ENCODE data around the gene MKRN2OS.
A peak's percentile ranks its signal among the peaks of the same experiment; 100 is the strongest.

MKRN2OS gene

DNA sequence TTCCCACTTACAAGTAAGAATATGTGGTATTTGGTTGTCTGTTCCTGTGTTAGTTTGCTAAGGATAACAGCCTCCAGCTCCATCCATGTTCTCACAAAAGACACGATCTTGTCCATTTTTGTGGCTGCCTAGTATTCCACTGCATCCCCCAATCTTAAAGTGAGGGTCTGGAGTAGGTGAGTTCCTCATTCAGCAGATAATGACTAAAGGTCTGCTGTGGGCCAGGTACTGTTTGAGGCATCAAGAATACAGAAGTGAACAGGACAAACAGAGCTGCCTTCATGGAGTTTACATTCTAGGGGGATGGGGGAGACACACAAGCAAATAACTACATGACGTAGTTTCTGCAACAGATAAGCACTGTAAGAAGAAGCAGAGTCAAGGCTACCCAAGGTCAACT, 24.3 kb downstream of the MKRN2OS start:
- ChIA-PET POLR2A (no interaction called here), CTCF (no interaction called here)
- H3K36me3 ChIP-seq (ENCODE audit: control insufficient read depth in 2 of 2, insufficient read depth in 1 of 2, low read length in 2 of 2), result peaks cover 9 to 43% of the 10 kb centered on the region in 2 experiments; a peak in 2 of 3 replicates
- H3K4me1 ChIP-seq (ENCODE audit: control insufficient read depth, insufficient read depth, low read length), result peaks cover 5% of the 10 kb centered on the region
- H3K4me3 ChIP-seq (ENCODE audit: low read depth, low read length), result no peak overlapping the region
- TF ChIP-seq, protein P1, sequence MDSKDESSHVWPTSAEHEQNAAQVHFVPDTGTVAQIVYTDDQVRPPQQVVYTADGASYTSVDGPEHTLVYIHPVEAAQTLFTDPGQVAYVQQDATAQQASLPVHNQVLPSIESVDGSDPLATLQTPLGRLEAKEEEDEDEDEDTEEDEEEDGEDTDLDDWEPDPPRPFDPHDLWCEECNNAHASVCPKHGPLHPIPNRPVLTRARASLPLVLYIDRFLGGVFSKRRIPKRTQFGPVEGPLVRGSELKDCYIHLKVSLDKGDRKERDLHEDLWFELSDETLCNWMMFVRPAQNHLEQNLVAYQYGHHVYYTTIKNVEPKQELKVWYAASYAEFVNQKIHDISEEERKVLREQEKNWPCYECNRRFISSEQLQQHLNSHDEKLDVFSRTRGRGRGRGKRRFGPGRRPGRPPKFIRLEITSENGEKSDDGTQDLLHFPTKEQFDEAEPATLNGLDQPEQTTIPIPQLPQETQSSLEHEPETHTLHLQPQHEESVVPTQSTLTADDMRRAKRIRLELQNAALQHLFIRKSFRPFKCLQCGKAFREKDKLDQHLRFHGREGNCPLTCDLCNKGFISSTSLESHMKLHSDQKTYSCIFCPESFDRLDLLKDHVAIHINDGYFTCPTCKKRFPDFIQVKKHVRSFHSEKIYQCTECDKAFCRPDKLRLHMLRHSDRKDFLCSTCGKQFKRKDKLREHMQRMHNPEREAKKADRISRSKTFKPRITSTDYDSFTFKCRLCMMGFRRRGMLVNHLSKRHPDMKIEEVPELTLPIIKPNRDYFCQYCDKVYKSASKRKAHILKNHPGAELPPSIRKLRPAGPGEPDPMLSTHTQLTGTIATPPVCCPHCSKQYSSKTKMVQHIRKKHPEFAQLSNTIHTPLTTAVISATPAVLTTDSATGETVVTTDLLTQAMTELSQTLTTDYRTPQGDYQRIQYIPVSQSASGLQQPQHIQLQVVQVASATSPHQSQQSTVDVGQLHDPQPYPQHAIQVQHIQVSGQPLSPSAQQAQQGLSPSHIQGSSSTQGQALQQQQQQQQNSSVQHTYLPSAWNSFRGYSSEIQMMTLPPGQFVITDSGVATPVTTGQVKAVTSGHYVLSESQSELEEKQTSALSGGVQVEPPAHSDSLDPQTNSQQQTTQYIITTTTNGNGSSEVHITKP (tag by site-specific recombination; IDR thresholded peaks at IDR 0.05), result no peak
- TF ChIP-seq ZIC2 (tag by site-specific recombination; IDR thresholded peaks at IDR 0.05) (no peak), ZBTB7A (tag by site-specific recombination; IDR thresholded peaks at IDR 0.05; ENCODE audit: low read depth) (no peak), ZNF10 (tag by site-specific recombination; IDR thresholded peaks at IDR 0.05) (no peak), ZNF214 (tag by site-specific recombination; IDR thresholded peaks at IDR 0.05; ENCODE audit: borderline replicate concordance) (no peak), ZNF274 (IDR thresholded peaks at IDR 0.05; ENCODE audit: low read length) (no peak), ZNF274 (tag by site-specific recombination; IDR thresholded peaks at IDR 0.05; ENCODE audit: borderline replicate concordance) (no peak), MZF1 (tag by site-specific recombination; IDR thresholded peaks at IDR 0.05; ENCODE audit: borderline replicate concordance) (peak; percentile 60; the same call in 1 of the 2 replicates), ZNF146 (tag by site-specific recombination; IDR thresholded peaks at IDR 0.05) (peak; percentile 91)
- H3K27ac ChIP-seq (ENCODE audit: extremely low read depth, low read depth, low read length), result no peak overlapping the region
- H3K9me3 ChIP-seq (ENCODE audit: control insufficient read depth, insufficient read depth, low read depth, low read length), result no peaks in the 10 kb centered on the region

GRCh38 chr3:12518261-12519028, 26.9 kb downstream of the MKRN2OS start:
- peaks cover 5% of the 10 kb centered on the region for H3K4me1 ChIP-seq (ENCODE audit: control insufficient read depth, insufficient read depth, low read length)
- H3K27ac ChIP-seq (ENCODE audit: extremely low read depth, low read depth, low read length), result no peak overlapping the region
- no peaks in the 10 kb centered on the region for H3K9me3 ChIP-seq (ENCODE audit: control insufficient read depth, insufficient read depth, low read depth, low read length)
- ChIA-PET POLR2A (no interaction called here), CTCF (interaction anchor here (0.6 kb wide), 2 partner anchors 22 kb away, joined by 4 to 5 read pairs; no protein-coding TSS in a partner anchor)
- H3K4me3 ChIP-seq (ENCODE audit: low read depth, low read length), result no peak overlapping the region
- H3K36me3 ChIP-seq (ENCODE audit: control insufficient read depth in 2 of 2, insufficient read depth in 1 of 2, low read length in 2 of 2), result peaks cover 5 to 31% of the 10 kb centered on the region in 2 experiments; a peak in 2 of 3 replicates
- TF ChIP-seq, protein P2, sequence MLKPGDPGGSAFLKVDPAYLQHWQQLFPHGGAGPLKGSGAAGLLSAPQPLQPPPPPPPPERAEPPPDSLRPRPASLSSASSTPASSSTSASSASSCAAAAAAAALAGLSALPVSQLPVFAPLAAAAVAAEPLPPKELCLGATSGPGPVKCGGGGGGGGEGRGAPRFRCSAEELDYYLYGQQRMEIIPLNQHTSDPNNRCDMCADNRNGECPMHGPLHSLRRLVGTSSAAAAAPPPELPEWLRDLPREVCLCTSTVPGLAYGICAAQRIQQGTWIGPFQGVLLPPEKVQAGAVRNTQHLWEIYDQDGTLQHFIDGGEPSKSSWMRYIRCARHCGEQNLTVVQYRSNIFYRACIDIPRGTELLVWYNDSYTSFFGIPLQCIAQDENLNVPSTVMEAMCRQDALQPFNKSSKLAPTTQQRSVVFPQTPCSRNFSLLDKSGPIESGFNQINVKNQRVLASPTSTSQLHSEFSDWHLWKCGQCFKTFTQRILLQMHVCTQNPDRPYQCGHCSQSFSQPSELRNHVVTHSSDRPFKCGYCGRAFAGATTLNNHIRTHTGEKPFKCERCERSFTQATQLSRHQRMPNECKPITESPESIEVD (tag by site-specific recombination; IDR thresholded peaks at IDR 0.05), result peak; percentile 15; the same call in 1 of the 2 replicates
- TF ChIP-seq ZIC2 (tag by site-specific recombination; IDR thresholded peaks at IDR 0.05), result no peak
- TF ChIP-seq ZNF10 (tag by site-specific recombination; IDR thresholded peaks at IDR 0.05), result no peak
- no peak for TF ChIP-seq KLF8 (tag by site-specific recombination; IDR thresholded peaks at IDR 0.05)

GRCh38 chr3:12516873-12517272, 28.4 kb downstream of the MKRN2OS start:
- ChIA-PET POLR2A (no interaction called here), CTCF (no interaction called here)
- H3K36me3 ChIP-seq (ENCODE audit: control insufficient read depth in 2 of 2, insufficient read depth in 1 of 2, low read length in 2 of 2), result peaks cover 4 to 24% of the 10 kb centered on the region in 2 experiments; a peak in 2 of 3 replicates
- no peak overlapping the region for H3K27ac ChIP-seq (ENCODE audit: extremely low read depth, low read depth, low read length)
- H3K9me3 ChIP-seq (ENCODE audit: control insufficient read depth, insufficient read depth, low read depth, low read length), result no peaks in the 10 kb centered on the region
- no peak overlapping the region for H3K4me3 ChIP-seq (ENCODE audit: low read depth, low read length)
- no peak for TF ChIP-seq MZF1 (tag by site-specific recombination; IDR thresholded peaks at IDR 0.05; ENCODE audit: borderline replicate concordance)
- H3K4me1 ChIP-seq (ENCODE audit: control insufficient read depth, insufficient read depth, low read length), result peaks cover 5% of the 10 kb centered on the region

Data from HEK293 (cell line).